Liver (tissue), 9 donors: Measurements from ENCODE around the gene DNM2. TPM values are rescaled to one million over a fixed set of nuclear protein-coding genes. Genes with fewer than 3 reads are reported as not detected.

Experiments
- DNase-seq: peaks from one replicate; pipeline ENCODE4 v3.0.0-alpha.2; 2017; ENCODE audit warnings: low spot score
- H3K27ac ChIP-seq, 2 donors: one replicate each; pipeline ENCODE4 v1.7.0; 2013; ENCODE audit warnings: inconsistent platforms in 2 of 2, low read length in 2 of 2, control low read depth in 1 of 2, low read depth in 1 of 2, mild to moderate bottlenecking in 1 of 2
- H3K27me3 ChIP-seq, 4 donors: one replicate each; pipeline versions ENCODE4 v1.6.1 to v1.7.0; 2013; ENCODE audit warnings: low read length in 3 of 4, inconsistent platforms in 1 of 4, mild to moderate bottlenecking in 1 of 4, moderate library complexity in 1 of 4; ENCODE audit not compliant: control insufficient read depth in 4 of 4, insufficient read depth in 4 of 4
- H3K36me3 ChIP-seq, 4 donors: one replicate each; pipeline versions ENCODE4 v1.6.1 to v1.7.0; 2013; ENCODE audit warnings: low read length in 3 of 4, mild to moderate bottlenecking in 3 of 4, low read depth in 1 of 4, moderate library complexity in 1 of 4; ENCODE audit not compliant: control insufficient read depth in 4 of 4, insufficient read depth in 3 of 4
- H3K4me1 ChIP-seq, 4 donors: one replicate each; pipeline versions ENCODE4 v1.6.1 to v1.7.0; 2013; ENCODE audit warnings: low read length in 3 of 4, mild to moderate bottlenecking in 3 of 4, moderate library complexity in 1 of 4; ENCODE audit not compliant: control insufficient read depth in 4 of 4, insufficient read depth in 4 of 4
- H3K4me3 ChIP-seq, 3 donors: one replicate each; pipeline versions ENCODE4 v1.6.1 to v1.7.0; 2013; ENCODE audit warnings: low read length in 3 of 3, control low read depth in 1 of 3, low read depth in 1 of 3, mild to moderate bottlenecking in 1 of 3
- H3K9ac ChIP-seq, 2 donors: one replicate each; pipeline ENCODE4 v1.7.0; 2013; ENCODE audit warnings: low read length in 2 of 2, mild to moderate bottlenecking in 2 of 2, moderate library complexity in 2 of 2, control low read depth in 1 of 2, low read depth in 1 of 2
- H3K9me3 ChIP-seq, 4 donors: one replicate each; pipeline versions ENCODE4 v1.6.1 to v1.7.0; 2013; ENCODE audit warnings: low read length in 3 of 4; ENCODE audit not compliant: control insufficient read depth in 4 of 4
- ATF3 ChIP-seq: IDR thresholded peaks from 2 replicates; pipeline ENCODE4 v1.6.1; 2016; ENCODE audit warnings: antibody characterized with exemption
- CTCF ChIP-seq: fragments of 150-350 bp; IDR thresholded peaks from 2 replicates; pipeline ENCODE4 v1.5.1; 2017; ENCODE audit warnings: improper control_type of control experiment, low read depth, low read length; ENCODE audit not compliant: missing input control
- EGR1 ChIP-seq, 2 donors: IDR thresholded peaks; 2 replicates each; pipeline ENCODE4 v1.6.1; 2016 to 2018; ENCODE audit warnings: antibody characterized with exemption in 2 of 2, low read depth in 2 of 2
- FOXA1 ChIP-seq: IDR thresholded peaks from 2 replicates; pipeline ENCODE4 v1.6.1; 2016; ENCODE audit warnings: antibody characterized with exemption
- FOXA2 ChIP-seq: IDR thresholded peaks from 2 replicates; pipeline ENCODE4 v1.6.1; 2016; ENCODE audit warnings: antibody characterized with exemption
- GABPA ChIP-seq, 2 donors: IDR thresholded peaks in 1 of 2; conservative IDR thresholded peaks in 1 of 2; 2 replicates each; pipeline ENCODE4 v1.6.1; 2016; ENCODE audit warnings: antibody characterized with exemption in 2 of 2, mild to moderate bottlenecking in 1 of 2, moderate library complexity in 1 of 2
- HNF4A ChIP-seq, 2 donors: conservative IDR thresholded peaks; 2 replicates each; pipeline ENCODE4 v1.6.1; 2016; ENCODE audit warnings: antibody characterized with exemption in 2 of 2, mild to moderate bottlenecking in 2 of 2
- HNF4G ChIP-seq: IDR thresholded peaks from 2 replicates; pipeline ENCODE4 v1.6.1; 2016; ENCODE audit warnings: antibody characterized with exemption
- JUND ChIP-seq, 2 donors: IDR thresholded peaks; 2 replicates each; pipeline ENCODE4 v1.6.1; 2016; ENCODE audit warnings: antibody characterized with exemption in 2 of 2
- MAX ChIP-seq: IDR thresholded peaks from 2 replicates; pipeline ENCODE4 v1.6.1; 2016; ENCODE audit warnings: antibody characterized with exemption
- NR2F2 ChIP-seq: IDR thresholded peaks from 2 replicates; pipeline ENCODE4 v1.6.1; 2016; ENCODE audit warnings: antibody characterized with exemption
- RAD21 ChIP-seq, 2 donors: IDR thresholded peaks; 2 replicates each; pipeline ENCODE4 v1.6.1; 2016; ENCODE audit warnings: antibody characterized with exemption in 2 of 2, mild to moderate bottlenecking in 2 of 2
- REST ChIP-seq: IDR thresholded peaks from 2 replicates; pipeline ENCODE4 v1.6.1; 2016; ENCODE audit warnings: antibody characterized with exemption, mild to moderate bottlenecking
- RXRA ChIP-seq, 2 donors: IDR thresholded peaks; 2 replicates each; pipeline ENCODE4 v1.6.1; 2017 to 2018; ENCODE audit warnings: antibody characterized with exemption in 2 of 2, mild to moderate bottlenecking in 1 of 2
- SP1 ChIP-seq: IDR thresholded peaks from 2 replicates; pipeline ENCODE4 v1.6.1; 2018; ENCODE audit warnings: antibody characterized with exemption, mild to moderate bottlenecking
- TAF1 ChIP-seq: conservative IDR thresholded peaks from 2 replicates; pipeline ENCODE4 v1.6.1; 2016; ENCODE audit warnings: antibody characterized with exemption, mild to moderate bottlenecking
- YY1 ChIP-seq: IDR thresholded peaks from 2 replicates; pipeline ENCODE4 v1.6.1; 2016; ENCODE audit warnings: antibody characterized with exemption, mild to moderate bottlenecking
- ZBTB33 ChIP-seq: IDR thresholded peaks from 2 replicates; pipeline ENCODE4 v1.6.1; 2016; ENCODE audit warnings: antibody characterized with exemption
- WGBS: extraction: QIAGEN DNeasy Blood & Tissue Kit; methylation state at CpG from one replicate; pipeline ENCODE4 v1.1.7; 2013; 5-methylcytosine and 5-hydroxymethylcytosine counted together
- polyA plus RNA-seq, 2 donors: library from polyadenylated mRNA; stranded (reverse) in 1 of 2; unstranded in 1 of 2; fragments of 200-250 nt in 1 of 2; fragments of >200 nt in 1 of 2; fragmentation: Nextera tagmentation in 1 of 2; extraction: Ambion mirVana in 1 of 2; gene quantifications; one replicate each; pipeline versions ENCODE4 v1.2.1 to v1.2.3, GENCODE V29; 2013 to 2015
- total RNA-seq, 2 donors: library from RNA; depleted of rRNA; stranded (reverse); fragments of >200 nt; gene quantifications; one replicate each; pipeline ENCODE4 v1.2.3, GENCODE V29; 2014
- donor health status: healthy.
- donor health status: healthy.
- donor health status: healthy.
- donor health status: healthy.
- donor health status: healthy.

Gene DNM2
- total and polyA plus RNA-seq, 4 donors, result 23.1 to 95.1 (median 59.1) TPM

- 87% methylated on average over 7 of the region's 7 CpGs for WGBS
- no peak overlapping the region for H3K9ac ChIP-seq
- no peak overlapping the region for H3K4me3 ChIP-seq
- H3K4me1 ChIP-seq, result no peaks in the 10 kb centered on the region
- H3K27ac ChIP-seq, result no peak overlapping the region
- DNase-seq, result no peak
- no peaks in the 10 kb centered on the region for H3K27me3 ChIP-seq
- TF ChIP-seq MAX (no peak), JUND (IDR thresholded peaks at IDR 0.05) (no peak), ATF3 (no peak), HNF4G (no peak), NR2F2 (no peak), ZBTB33 (no peak), EGR1 (IDR thresholded peaks at IDR 0.05; ENCODE audit: low read depth in 2 of 2) (no peak), YY1 (no peak), GABPA (IDR thresholded peaks at IDR 0.05 in 1 of 2, conservative IDR thresholded peaks at IDR 0.05 in 1 of 2) (no peak), HNF4A (conservative IDR thresholded peaks at IDR 0.05) (no peak), FOXA1 (no peak), SP1 (no peak), RXRA (IDR thresholded peaks at IDR 0.05) (no peak), REST (no peak), RAD21 (IDR thresholded peaks at IDR 0.05) (no peak), FOXA2 (no peak), CTCF (no peak), TAF1 (no peak)
- no peaks in the 10 kb centered on the region for H3K9me3 ChIP-seq
- no peaks in the 10 kb centered on the region for H3K36me3 ChIP-seq
Observed at GRCh38 chr19:10852098-10852800, 134.4 kb downstream of the DNM2 start.
